ENCODE results near the gene MATN4. TPM values are rescaled to one million over a fixed set of nuclear protein-coding genes. Genes with fewer than 3 reads are reported as not detected.
A peak's percentile ranks its signal among the peaks of the same experiment; 100 is the strongest.

MATN4 gene, protein sequence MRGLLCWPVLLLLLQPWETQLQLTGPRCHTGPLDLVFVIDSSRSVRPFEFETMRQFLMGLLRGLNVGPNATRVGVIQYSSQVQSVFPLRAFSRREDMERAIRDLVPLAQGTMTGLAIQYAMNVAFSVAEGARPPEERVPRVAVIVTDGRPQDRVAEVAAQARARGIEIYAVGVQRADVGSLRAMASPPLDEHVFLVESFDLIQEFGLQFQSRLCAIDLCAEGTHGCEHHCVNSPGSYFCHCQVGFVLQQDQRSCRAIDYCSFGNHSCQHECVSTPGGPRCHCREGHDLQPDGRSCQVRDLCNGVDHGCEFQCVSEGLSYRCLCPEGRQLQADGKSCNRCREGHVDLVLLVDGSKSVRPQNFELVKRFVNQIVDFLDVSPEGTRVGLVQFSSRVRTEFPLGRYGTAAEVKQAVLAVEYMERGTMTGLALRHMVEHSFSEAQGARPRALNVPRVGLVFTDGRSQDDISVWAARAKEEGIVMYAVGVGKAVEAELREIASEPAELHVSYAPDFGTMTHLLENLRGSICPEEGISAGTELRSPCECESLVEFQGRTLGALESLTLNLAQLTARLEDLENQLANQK
- total RNA-seq (2022), result 0.20 TPM in 1 of 2 replicates, not detected in the other
- percentile 26 among the genes with signal in this experiment for Bru-seq, nascent RNA
- BruChase-seq, experiment 1, labeled RNA remaining after a 6-hour chase, result percentile 18 among the genes with signal in this experiment
- BruChase-seq, experiment 2, labeled RNA remaining after a 2-hour chase, result percentile 23 among the genes with signal in this experiment
- long read RNA-seq, partial matches to known transcripts, result 0 of 1 reads
- long read RNA-seq, other reads (novel, unspliced or antisense), result 1 of 1 reads

DNA sequence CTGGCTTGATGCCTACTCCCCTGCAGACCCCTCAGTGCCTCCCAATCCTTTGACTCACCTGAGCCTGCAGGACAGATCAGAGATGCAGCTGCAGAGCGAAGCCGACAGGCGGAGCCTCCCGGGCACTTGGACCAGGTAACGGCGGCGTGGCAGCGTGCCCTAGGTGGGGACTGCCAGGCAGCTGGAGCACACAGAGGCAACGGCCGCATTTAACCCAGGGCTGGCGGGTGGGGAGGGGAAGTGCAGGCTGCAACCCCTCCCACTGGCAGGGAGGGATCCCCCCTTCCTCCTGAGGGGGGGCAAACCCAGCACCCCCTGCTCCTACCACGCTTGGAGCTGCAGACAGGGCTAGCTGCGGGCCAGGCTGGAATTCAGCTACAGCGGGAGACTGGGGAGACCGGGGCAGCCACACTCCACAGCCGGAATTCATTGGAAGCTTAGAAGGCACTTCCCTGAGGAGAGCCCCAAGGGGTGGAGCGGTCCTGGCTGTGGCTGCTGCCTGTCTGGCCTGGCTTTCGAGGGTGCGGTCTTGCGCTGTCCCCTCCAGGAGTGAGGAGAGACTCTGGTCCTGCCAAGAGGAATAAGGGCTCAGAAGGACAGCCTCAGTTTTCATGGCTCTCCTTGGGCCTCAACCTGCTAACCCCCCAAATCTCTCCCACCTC, at the start of gene MATN4:
MATN4 (minus strand) TSS at position 183 of the 662 bp plus-strand sequence. CDS start 2,717 bp downstream, outside the sequence.
- no peak for TF ChIP-seq CTCF (IDR thresholded peaks at IDR 0.05; ENCODE audit: unreplicated experiment)
- CTCF ChIA-PET, result interaction anchor here (0.6 to 2.0 kb wide), 5 partner anchors 11 to 556 kb away, joined by 3 to 4 read pairs (median 4); no protein-coding TSS in a partner anchor
- intact Hi-C loops (cut with micrococcal nuclease), result no loop called here
- POLR2A ChIA-PET, result no interaction called here
- Mint-ChIP-seq H3K27me3 (ENCODE audit: insufficient read depth, unreplicated experiment) (no peaks in the 10 kb centered on the region), H3K9me3 (ENCODE audit: unreplicated experiment) (no peaks in the 10 kb centered on the region), H3K4me3 (ENCODE audit: unreplicated experiment) (no peak within 1 kb of the TSS), H3K4me1 (ENCODE audit: insufficient read depth, unreplicated experiment) (no peaks in the 10 kb centered on the region), H3K27ac (ENCODE audit: low read depth, unreplicated experiment) (no peak within 1 kb of the TSS), H3K36me3 (ENCODE audit: insufficient read depth, unreplicated experiment) (no peaks in the 10 kb centered on the region)
- no TSS peak for BruUV-seq (replicated peaks)
- no peak for DNase-seq (ENCODE audit: unreplicated experiment)

GRCh38 chr20:45355209-45356084, 47.3 kb upstream of the MATN4 start:
- POLR2A ChIA-PET, result interaction anchor here (0.6 to 34.6 kb wide), 3 partner anchors 20 to 550 kb away, joined by 3 to 1328 read pairs (median 4); partner anchors contain the start of gene SDC4
- peaks cover 47% of the 10 kb centered on the region for H3K4me1 Mint-ChIP-seq (ENCODE audit: insufficient read depth, unreplicated experiment)
- peak; percentile 65 for DNase-seq (ENCODE audit: unreplicated experiment)
- H3K9me3 Mint-ChIP-seq (ENCODE audit: unreplicated experiment), result no peaks in the 10 kb centered on the region
- H3K27ac Mint-ChIP-seq (ENCODE audit: low read depth, unreplicated experiment), result peak overlapping the region; percentile 70
- no peak overlapping the region for H3K4me3 Mint-ChIP-seq (ENCODE audit: unreplicated experiment)
- BruUV-seq (replicated peaks), result no TSS peak
- intact Hi-C loops (cut with micrococcal nuclease), result no loop called here
- no peak for TF ChIP-seq CTCF (IDR thresholded peaks at IDR 0.05; ENCODE audit: unreplicated experiment)
- CTCF ChIA-PET, result interaction anchor here (0.9 to 1.3 kb wide), 4 partner anchors 8 to 416 kb away, joined by 3 to 5 read pairs (median 4); no protein-coding TSS in a partner anchor
- H3K27me3 Mint-ChIP-seq (ENCODE audit: insufficient read depth, unreplicated experiment), result no peaks in the 10 kb centered on the region
- H3K36me3 Mint-ChIP-seq (ENCODE audit: insufficient read depth, unreplicated experiment), result no peaks in the 10 kb centered on the region

DNA sequence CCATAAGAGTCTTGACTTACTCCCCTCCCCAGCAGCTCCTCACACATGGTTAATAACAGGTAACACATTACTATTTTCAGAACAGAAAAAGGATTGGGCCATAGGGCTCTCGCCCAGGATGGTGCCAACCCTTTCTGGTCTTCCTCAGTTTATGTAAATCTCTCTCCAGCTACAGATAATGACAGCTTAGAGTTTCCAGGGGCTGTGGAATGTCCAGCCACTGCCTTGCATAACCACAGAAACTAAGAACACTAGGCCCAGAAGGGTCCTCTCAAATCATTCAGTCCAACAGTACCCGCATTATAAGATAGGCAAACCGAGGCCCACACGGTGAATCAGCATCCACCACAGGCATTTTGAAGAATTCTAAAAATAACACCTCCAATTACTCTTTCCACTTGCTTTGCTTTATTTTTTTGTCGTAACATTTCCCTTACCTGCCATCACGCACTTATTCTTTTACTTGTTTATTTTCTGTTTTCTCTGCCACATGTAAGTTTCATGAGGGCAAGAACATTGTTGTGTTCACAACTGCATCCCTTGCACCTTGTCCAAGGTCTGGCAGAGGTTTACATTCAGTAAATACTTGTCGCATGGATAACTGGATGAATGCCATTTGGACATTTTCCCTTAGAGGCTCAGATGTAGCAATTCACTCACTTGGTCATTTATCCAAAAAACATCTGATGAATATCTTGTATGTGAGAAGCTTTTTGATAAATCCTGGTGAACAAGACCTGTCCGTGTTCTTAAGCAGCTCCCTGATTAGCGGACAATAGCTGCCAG, 46.5 kb upstream of the MATN4 start:
- no peaks in the 10 kb centered on the region for H3K9me3 Mint-ChIP-seq (ENCODE audit: unreplicated experiment)
- TF ChIP-seq CTCF (IDR thresholded peaks at IDR 0.05; ENCODE audit: unreplicated experiment), result no peak
- CTCF ChIA-PET, result interaction anchor here (0.6 to 1.3 kb wide), 5 partner anchors 9 to 417 kb away, joined by 3 to 6 read pairs (median 4); partner anchors contain the start of gene PIGT
- intact Hi-C loops (cut with micrococcal nuclease), result no loop called here
- no peaks in the 10 kb centered on the region for H3K36me3 Mint-ChIP-seq (ENCODE audit: insufficient read depth, unreplicated experiment)
- POLR2A ChIA-PET, result interaction anchor here (0.6 to 37.4 kb wide), 4 partner anchors 6 to 551 kb away, joined by 3 to 1328 read pairs (median 666); partner anchors contain the start of genes SDC4 and SYS1
- no TSS peak for BruUV-seq (replicated peaks)
- H3K4me3 Mint-ChIP-seq (ENCODE audit: unreplicated experiment), result no peak overlapping the region
- no peaks in the 10 kb centered on the region for H3K27me3 Mint-ChIP-seq (ENCODE audit: insufficient read depth, unreplicated experiment)
- H3K27ac Mint-ChIP-seq (ENCODE audit: low read depth, unreplicated experiment), result peak overlapping the region; percentile 70
- no peak for DNase-seq (ENCODE audit: unreplicated experiment)
- peaks cover 40% of the 10 kb centered on the region for H3K4me1 Mint-ChIP-seq (ENCODE audit: insufficient read depth, unreplicated experiment)
